Measurements from ENCODE around the gene OR51S1.
A peak's percentile ranks its signal among the peaks of the same experiment; 100 is the strongest.
"Not testable (repeated sequence)": the region's sequence is repeated elsewhere in the genome, so short reads cannot be mapped to it uniquely, and the experiment has no call there.

Gene OR51S1

GRCh38 chr11:4804280-4804679, 44.7 kb downstream of the OR51S1 start, which contains the start of gene OR52R1:
TSS of gene OR52R1 (minus strand) at chr11:4804380. CDS start at chr11:4804380, 0 bp downstream.
- DNase-seq, result no peak

- not testable (repeated sequence) for DNase-seq
Observed at GRCh38 chr11:4801316-4801715, 47.7 kb downstream of the OR51S1 start.

- DNase-seq, result peak; percentile 8
Observed at GRCh38 chr11:4798427-4799183, 50.4 kb downstream of the OR51S1 start.
